Fibroblast of lung (primary cell): ENCODE results near the gene ARID1B. TPM values are rescaled to one million over a fixed set of nuclear protein-coding genes. Genes with fewer than 3 reads are reported as not detected.

Source experiments
- DNase-seq, 2 donors: peaks; one replicate each; pipeline versions ENCODE4 v3.0.0 to v3.0.0-alpha.2; 2010; ENCODE audit warnings: low read depth in 2 of 2
- H2AFZ ChIP-seq: 2 replicates; pipeline ENCODE4 v1.5.1; 2012; ENCODE audit warnings: low read length, control low read depth, inconsistent platforms
- H3K27ac ChIP-seq: 2 replicates; pipeline ENCODE4 v1.5.1; 2011; ENCODE audit warnings: low read length, control low read depth; ENCODE audit not compliant: insufficient read depth
- H3K27me3 ChIP-seq: 2 replicates; pipeline ENCODE4 v1.5.1; 2011; ENCODE audit warnings: mild to moderate bottlenecking, low read length; ENCODE audit not compliant: control insufficient read depth, insufficient read depth
- H3K36me3 ChIP-seq: 2 replicates; pipeline ENCODE4 v1.5.1; 2011; ENCODE audit warnings: low read length; ENCODE audit not compliant: control insufficient read depth, insufficient read depth
- H3K4me1 ChIP-seq: 2 replicates; pipeline ENCODE4 v1.5.1; 2011; ENCODE audit warnings: low read length; ENCODE audit not compliant: control insufficient read depth, insufficient read depth; ENCODE audit errors: extremely low read depth
- H3K4me2 ChIP-seq: 2 replicates; pipeline ENCODE4 v1.5.1; 2011; ENCODE audit warnings: low read length, control low read depth; ENCODE audit not compliant: insufficient read depth; ENCODE audit errors: extremely low read depth
- H3K4me3 ChIP-seq, 4 experiments: fragments of 200-600 bp in 1 of 4; sonication (generic) in 1 of 4; replicated peaks in 1 of 4; 2 replicates each; pipeline ENCODE4 v1.5.1; 2011 to 2016; ENCODE audit warnings: low read length in 4 of 4, low read depth in 3 of 4, mild to moderate bottlenecking in 3 of 4, control low read depth in 2 of 4, inconsistent platforms in 1 of 4, mixed read lengths in 1 of 4; ENCODE audit not compliant: insufficient read depth in 1 of 4; ENCODE audit errors: control extremely low read depth in 1 of 4
- H3K79me2 ChIP-seq: 2 replicates; pipeline ENCODE4 v1.5.1; 2012; ENCODE audit warnings: mild to moderate bottlenecking, low read length, inconsistent platforms; ENCODE audit not compliant: control insufficient read depth, insufficient read depth
- H3K9ac ChIP-seq: 2 replicates; pipeline ENCODE4 v1.5.1; 2011; ENCODE audit warnings: mild to moderate bottlenecking, low read length, control low read depth; ENCODE audit not compliant: insufficient read depth
- H3K9me3 ChIP-seq: 2 replicates; pipeline ENCODE4 v1.5.1; 2012; ENCODE audit warnings: low read depth, low read length; ENCODE audit not compliant: control insufficient read depth, insufficient read depth
- H4K20me1 ChIP-seq: 2 replicates; pipeline ENCODE4 v1.5.1; 2011; ENCODE audit warnings: low read length; ENCODE audit not compliant: control insufficient read depth, insufficient read depth; ENCODE audit errors: extremely low read depth
- CTCF ChIP-seq, 2 donors: IDR thresholded peaks in 1 of 2; conservative IDR thresholded peaks in 1 of 2; 1 replicate in 1 of 2; 2 replicates in 1 of 2; pipeline ENCODE4 v1.5.1; 2011 to 2012; ENCODE audit warnings: low read length in 2 of 2, control low read depth in 1 of 2, inconsistent platforms in 1 of 2, low read depth in 1 of 2, mild to moderate bottlenecking in 1 of 2
- EZH2 ChIP-seq: IDR thresholded peaks from 2 replicates; pipeline ENCODE4 v1.5.1; 2012; ENCODE audit warnings: low read length, control low read depth, mild to moderate bottlenecking; ENCODE audit errors: missing control alignments
- polyA plus RNA-seq, 2 donors: library from polyadenylated mRNA; depleted of rRNA in 1 of 2; stranded (reverse) in 1 of 2; unstranded in 1 of 2; fragments of >200 nt; gene quantifications; 2 replicates each; pipeline ENCODE4 v1.2.1, GENCODE V29; 2011 to 2012; ENCODE audit warnings: missing spikeins in 1 of 2
- total RNA-seq: library from RNA; depleted of rRNA; stranded (reverse); fragments of >200 nt; gene quantifications from 2 replicates; pipeline ENCODE4 v1.2.1, GENCODE V29; 2014

ARID1B gene
- total and polyA plus RNA-seq, 2 donors (not counting 1 experiment from before 2014, with no cell fraction given), result 15.4 to 41.9 TPM

GRCh38 chr6:157060440-157060952, 283.3 kb downstream of the ARID1B start:
- TF ChIP-seq EZH2 (no peak), CTCF (conservative IDR thresholded peaks at IDR 0.05 in 1 of 2, IDR thresholded peaks at IDR 0.05 in 1 of 2; ENCODE audit: low read depth in 1 of 2, low read length in 2 of 2) (no peak)
- Histone ChIP-seq H2AFZ (no peak overlapping the region), H4K20me1 (no peaks in the 10 kb centered on the region), H3K9me3 (no peaks in the 10 kb centered on the region), H3K27me3 (no peaks in the 10 kb centered on the region), H3K9ac (no peak overlapping the region), H3K79me2 (no peaks in the 10 kb centered on the region), H3K27ac (no peak overlapping the region), H3K4me2 (no peak overlapping the region), H3K4me3 (no peak overlapping the region), H3K4me1 (no peaks in the 10 kb centered on the region), H3K36me3 (no peaks in the 10 kb centered on the region)
- DNase-seq, result peak in 1 of 2 donors; percentile 64

GRCh38 chr6:157061770-157062594, 284.8 kb downstream of the ARID1B start:
- Histone ChIP-seq H3K27me3 (no peaks in the 10 kb centered on the region), H3K9ac (no peak overlapping the region), H3K36me3 (no peaks in the 10 kb centered on the region), H3K4me2 (no peak overlapping the region), H3K27ac (no peak overlapping the region), H3K79me2 (no peaks in the 10 kb centered on the region), H2AFZ (no peak overlapping the region), H3K4me1 (no peaks in the 10 kb centered on the region), H4K20me1 (no peaks in the 10 kb centered on the region), H3K4me3 (no peak overlapping the region), H3K9me3 (no peaks in the 10 kb centered on the region)
- no peak for DNase-seq
- no peak for TF ChIP-seq CTCF (conservative IDR thresholded peaks at IDR 0.05 in 1 of 2, IDR thresholded peaks at IDR 0.05 in 1 of 2; ENCODE audit: low read depth in 1 of 2, low read length in 2 of 2)
- TF ChIP-seq EZH2, result no peak

- no peak for DNase-seq
- Histone ChIP-seq H4K20me1 (no peaks in the 10 kb centered on the region), H3K79me2 (no peaks in the 10 kb centered on the region), H2AFZ (no peak overlapping the region), H3K4me1 (no peaks in the 10 kb centered on the region), H3K27me3 (no peaks in the 10 kb centered on the region), H3K9me3 (no peaks in the 10 kb centered on the region), H3K4me3 (no peak overlapping the region), H3K4me2 (no peak overlapping the region), H3K36me3 (no peaks in the 10 kb centered on the region), H3K27ac (no peak overlapping the region), H3K9ac (no peak overlapping the region)
- no peak for TF ChIP-seq CTCF (conservative IDR thresholded peaks at IDR 0.05 in 1 of 2, IDR thresholded peaks at IDR 0.05 in 1 of 2; ENCODE audit: low read depth in 1 of 2, low read length in 2 of 2)
- no peak for TF ChIP-seq EZH2
Measured at GRCh38 chr6:157063176-157063905, 286.2 kb downstream of the ARID1B start.
